OCI-LY1 (cell line): Measurements from ENCODE around the gene TENM4.

Source experiments
- H2AFZ ChIP-seq: fragments of 200-600 bp; sonication (generic), shearing (Covaris generic); 2 replicates; pipeline ENCODE4 v1.6.0; 2014; ENCODE audit warnings: antibody characterized with exemption, mild to moderate bottlenecking, low read length
- H3F3A ChIP-seq: fragments of 200-600 bp; sonication (generic), shearing (Covaris generic); 2 replicates; pipeline ENCODE4 v1.6.0; 2014; ENCODE audit warnings: mild to moderate bottlenecking, antibody characterized with exemption, low read length, moderate library complexity; ENCODE audit not compliant: insufficient read depth
- H3K27ac ChIP-seq: fragments of 200-600 bp; sonication (generic); 2 replicates; pipeline ENCODE4 v1.5.1; 2014; ENCODE audit warnings: low read length, mixed run types, mild to moderate bottlenecking, low read depth; ENCODE audit not compliant: poor library complexity, severe bottlenecking
- H3K27me3 ChIP-seq: fragments of 200-600 bp; sonication (generic); 2 replicates; pipeline ENCODE4 v1.6.0; 2014; ENCODE audit warnings: antibody characterized with exemption, mild to moderate bottlenecking, low read length, moderate library complexity; ENCODE audit not compliant: insufficient read depth
- H3K36me3 ChIP-seq: fragments of 200-600 bp; sonication (generic); 2 replicates; pipeline ENCODE4 v1.6.1; 2014; ENCODE audit warnings: mild to moderate bottlenecking, antibody characterized with exemption, low read length, moderate library complexity, mixed read lengths; ENCODE audit not compliant: insufficient read depth
- H3K4me1 ChIP-seq: fragments of 200-600 bp; sonication (generic); 2 replicates; pipeline ENCODE4 v1.5.1; 2014; ENCODE audit warnings: mild to moderate bottlenecking, low read length, moderate library complexity; ENCODE audit not compliant: insufficient read depth, severe bottlenecking
- H3K4me2 ChIP-seq: fragments of 200-600 bp; sonication (generic), shearing (Covaris generic); 2 replicates; pipeline ENCODE4 v1.6.1; 2014; ENCODE audit warnings: low read length
- H3K4me3 ChIP-seq: fragments of 200-600 bp; sonication (generic); 2 replicates; pipeline ENCODE4 v1.5.1; 2014; ENCODE audit warnings: low read length, low read depth, mild to moderate bottlenecking, mixed read lengths; ENCODE audit not compliant: poor library complexity, severe bottlenecking
- H3K79me2 ChIP-seq: fragments of 200-600 bp; shearing (Covaris generic); 2 replicates; pipeline ENCODE4 v1.6.1; 2016; ENCODE audit warnings: mixed run types, low read length, mixed read lengths; ENCODE audit not compliant: insufficient read depth
- H3K9ac ChIP-seq: fragments of 200-600 bp; sonication (generic), shearing (Covaris generic); 2 replicates; pipeline ENCODE4 v1.6.1; 2014; ENCODE audit warnings: mild to moderate bottlenecking, low read length, mixed read lengths
- H3K9me2 ChIP-seq: fragments of 200-600 bp; sonication (generic), shearing (Covaris generic); 2 replicates; pipeline ENCODE4 v1.6.1; 2014; ENCODE audit warnings: low read depth, mild to moderate bottlenecking, low read length, mixed read lengths
- H3K9me3 ChIP-seq: fragments of 200-600 bp; shearing (Covaris generic); 2 replicates; pipeline ENCODE4 v1.6.1; 2014; ENCODE audit warnings: low read length, mixed read lengths
- H4K20me1 ChIP-seq: fragments of 200-600 bp; sonication (generic), shearing (Covaris generic); 2 replicates; pipeline ENCODE4 v1.6.0; 2016; ENCODE audit warnings: mild to moderate bottlenecking, low read length; ENCODE audit not compliant: insufficient read depth
- TF ChIP-seq, protein P1 (sequence below): fragments of 200-600 bp; sonication (generic), shearing (Covaris generic); IDR thresholded peaks from 2 replicates; pipeline ENCODE4 v1.5.1; 2017; ENCODE audit warnings: mild to moderate bottlenecking, antibody characterized with exemption, low read length, moderate library complexity, mixed read lengths

TENM4 gene

DNA sequence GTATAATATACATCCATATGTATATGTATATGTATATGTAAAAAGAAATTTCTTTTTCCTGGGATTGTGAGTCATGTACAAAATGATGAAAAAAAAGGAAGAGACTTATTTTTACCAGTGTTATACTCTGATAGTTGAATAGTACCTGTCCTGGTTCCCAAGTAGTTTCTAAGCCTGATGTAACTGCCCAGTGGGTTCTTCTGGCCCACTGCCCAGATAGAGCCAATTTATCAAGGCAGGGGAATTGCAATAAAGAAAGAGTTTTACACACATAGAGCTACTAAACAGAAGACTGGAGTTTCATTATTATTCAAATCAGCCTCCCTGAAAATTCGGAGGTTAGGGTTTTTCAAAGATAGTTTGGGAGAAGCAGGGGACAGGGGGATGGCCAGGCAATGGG is 837.0 kb downstream of the TENM4 start:
- Histone ChIP-seq H3K79me2 (no peaks in the 10 kb centered on the region), H3K9ac (no peak overlapping the region), H3K9me2 (no peaks in the 10 kb centered on the region), H3F3A (no peaks in the 10 kb centered on the region), H3K36me3 (no peaks in the 10 kb centered on the region), H3K4me1 (no peaks in the 10 kb centered on the region), H4K20me1 (no peaks in the 10 kb centered on the region), H3K4me2 (no peak overlapping the region), H3K27me3 (no peaks in the 10 kb centered on the region; the same call in 1 of the 2 replicates), H3K27ac (no peak overlapping the region), H3K9me3 (no peaks in the 10 kb centered on the region), H3K4me3 (no peak overlapping the region), H2AFZ (no peak overlapping the region)
- TF ChIP-seq, protein P1, sequence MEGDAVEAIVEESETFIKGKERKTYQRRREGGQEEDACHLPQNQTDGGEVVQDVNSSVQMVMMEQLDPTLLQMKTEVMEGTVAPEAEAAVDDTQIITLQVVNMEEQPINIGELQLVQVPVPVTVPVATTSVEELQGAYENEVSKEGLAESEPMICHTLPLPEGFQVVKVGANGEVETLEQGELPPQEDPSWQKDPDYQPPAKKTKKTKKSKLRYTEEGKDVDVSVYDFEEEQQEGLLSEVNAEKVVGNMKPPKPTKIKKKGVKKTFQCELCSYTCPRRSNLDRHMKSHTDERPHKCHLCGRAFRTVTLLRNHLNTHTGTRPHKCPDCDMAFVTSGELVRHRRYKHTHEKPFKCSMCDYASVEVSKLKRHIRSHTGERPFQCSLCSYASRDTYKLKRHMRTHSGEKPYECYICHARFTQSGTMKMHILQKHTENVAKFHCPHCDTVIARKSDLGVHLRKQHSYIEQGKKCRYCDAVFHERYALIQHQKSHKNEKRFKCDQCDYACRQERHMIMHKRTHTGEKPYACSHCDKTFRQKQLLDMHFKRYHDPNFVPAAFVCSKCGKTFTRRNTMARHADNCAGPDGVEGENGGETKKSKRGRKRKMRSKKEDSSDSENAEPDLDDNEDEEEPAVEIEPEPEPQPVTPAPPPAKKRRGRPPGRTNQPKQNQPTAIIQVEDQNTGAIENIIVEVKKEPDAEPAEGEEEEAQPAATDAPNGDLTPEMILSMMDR: no peak
